ENCODE measurements around the gene PKP4. TPM values are rescaled to one million over a fixed set of nuclear protein-coding genes. Genes with fewer than 3 reads are reported as not detected.

PKP4 gene
- total and polyA plus RNA-seq, 2 of the 8 experiments (the other 6 are each of a cell fraction or from before 2014, with no cell fraction given), result 48.2 to 88.0 TPM

DNA sequence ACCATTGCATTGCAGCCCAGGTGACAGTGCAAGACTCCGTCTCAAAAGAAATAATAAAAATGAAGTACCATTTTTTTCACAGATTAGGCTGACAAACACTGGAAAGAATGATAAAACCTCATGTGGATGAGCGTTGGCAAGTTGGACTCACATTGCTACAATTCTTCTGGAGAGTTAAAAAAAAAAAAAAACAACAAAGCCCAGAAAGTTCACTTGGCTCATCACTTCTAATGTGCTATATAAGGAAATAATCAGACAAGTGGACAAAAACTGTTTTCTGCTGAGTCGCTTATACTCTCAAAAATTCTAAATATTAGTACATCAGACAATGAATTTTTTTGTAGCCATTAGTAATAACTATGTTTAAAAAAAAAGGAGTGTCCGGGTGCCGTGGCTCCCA lies 38.4 kb downstream of the PKP4 start (continued):
- TF ChIP-seq, protein P1, sequence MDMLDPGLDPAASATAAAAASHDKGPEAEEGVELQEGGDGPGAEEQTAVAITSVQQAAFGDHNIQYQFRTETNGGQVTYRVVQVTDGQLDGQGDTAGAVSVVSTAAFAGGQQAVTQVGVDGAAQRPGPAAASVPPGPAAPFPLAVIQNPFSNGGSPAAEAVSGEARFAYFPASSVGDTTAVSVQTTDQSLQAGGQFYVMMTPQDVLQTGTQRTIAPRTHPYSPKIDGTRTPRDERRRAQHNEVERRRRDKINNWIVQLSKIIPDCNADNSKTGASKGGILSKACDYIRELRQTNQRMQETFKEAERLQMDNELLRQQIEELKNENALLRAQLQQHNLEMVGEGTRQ (IDR thresholded peaks at IDR 0.05; ENCODE audit: low read length), result no peak
- TF ChIP-seq RBBP5 (IDR thresholded peaks at IDR 0.05; ENCODE audit: borderline replicate concordance, low read depth, low read length) (no peak), TEAD4 (IDR thresholded peaks at IDR 0.05; ENCODE audit: low read depth, low read length) (no peak)
